ENCODE data around the gene SMARCB1. TPM values are rescaled to one million over a fixed set of nuclear protein-coding genes. Genes with fewer than 3 reads are reported as not detected.

SMARCB1 gene
- total and polyA plus RNA-seq, 2 donors (not counting 3 experiments of a cell fraction or from before 2014, with no cell fraction given): 113 to 148 TPM

DNA sequence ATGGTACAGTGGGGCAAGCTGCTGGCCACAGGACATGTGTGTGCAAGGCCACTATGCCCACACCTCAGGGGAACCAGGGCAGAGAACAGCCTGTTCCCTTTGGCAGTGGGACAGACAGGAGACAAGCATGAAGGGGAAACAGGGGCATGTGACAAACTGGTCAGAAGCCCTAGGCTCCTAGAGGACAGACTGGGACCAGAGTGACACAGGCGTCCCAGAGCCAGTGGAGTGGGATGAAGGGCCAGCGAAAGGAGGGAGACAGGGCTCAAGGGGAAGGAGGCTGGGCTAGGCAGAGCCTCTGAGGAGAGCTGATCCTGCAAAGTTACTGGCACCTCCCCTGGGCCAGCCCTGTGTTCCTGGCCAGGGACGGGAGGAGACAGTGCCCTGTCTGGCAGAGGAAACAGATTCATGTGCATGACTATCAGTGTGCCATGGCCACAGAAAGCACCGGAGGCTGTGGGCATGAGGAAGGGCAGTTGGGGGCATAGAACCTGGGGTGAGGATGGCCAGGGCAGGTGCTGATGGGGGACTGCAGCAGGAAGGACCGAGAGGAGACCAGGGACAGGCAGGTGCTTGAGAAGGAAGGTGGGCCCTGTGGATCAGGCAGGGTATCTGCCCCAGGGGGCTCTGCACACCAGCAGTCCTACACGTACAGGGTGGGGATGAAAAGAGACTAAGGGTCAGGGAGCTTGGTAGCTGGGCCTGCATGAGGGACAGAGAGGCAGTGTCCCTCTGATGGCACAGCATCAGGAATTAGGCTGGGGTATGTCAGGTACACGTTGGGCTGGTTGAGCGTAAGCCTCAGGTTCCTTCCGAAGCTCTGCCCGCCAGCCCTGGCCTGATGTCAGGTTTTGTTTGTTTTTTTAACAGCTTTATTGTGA, 42.3 kb downstream of the SMARCB1 start:
- intact Hi-C loops (cut with micrococcal nuclease) (no loop called here), dilution Hi-C loops (cut with MboI; ENCODE audit: extremely low pct_ligation_motif_present, low sequenced_read_pairs) (no loop called here)
- H3K27me3 ChIP-seq (ENCODE audit: control insufficient read depth in 2 of 2, insufficient read depth in 2 of 2, low read length in 2 of 2): no peaks in the 10 kb centered on the region
- H4K20me1 ChIP-seq (replicated peaks; ENCODE audit: control insufficient read depth, extremely low read depth, insufficient read depth, low read length): no peaks in the 10 kb centered on the region
- no peaks in the 10 kb centered on the region for H3K9me3 ChIP-seq (replicated peaks; ENCODE audit: control insufficient read depth, insufficient read depth, low read length)
- H3K4me2 ChIP-seq (ENCODE audit: insufficient read depth, low read length): no peak overlapping the region
- TF ChIP-seq CTCF (IDR thresholded peaks at IDR 0.05; ENCODE audit: extremely low read depth in 1 of 2, insufficient read depth in 1 of 2, low read depth in 1 of 2, low read length in 2 of 2) (no peak), JUN (IDR thresholded peaks at IDR 0.05; ENCODE audit: borderline replicate concordance, insufficient read depth, insufficient read length, low read depth) (no peak), POLR2AphosphoS5 (IDR thresholded peaks at IDR 0.05; ENCODE audit: insufficient read depth, low read depth, low read length) (no peak), GATA2 (IDR thresholded peaks at IDR 0.05; ENCODE audit: insufficient read depth, insufficient read length, low read depth, low read length) (no peak)
- TF ChIP-seq, protein P1, sequence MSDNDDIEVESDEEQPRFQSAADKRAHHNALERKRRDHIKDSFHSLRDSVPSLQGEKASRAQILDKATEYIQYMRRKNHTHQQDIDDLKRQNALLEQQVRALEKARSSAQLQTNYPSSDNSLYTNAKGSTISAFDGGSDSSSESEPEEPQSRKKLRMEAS (IDR thresholded peaks at IDR 0.05; ENCODE audit: insufficient read depth, insufficient read length): no peak
- BruUV-seq (replicated peaks): no TSS peak
- no peak for FAIRE-seq
- H3K4me1 ChIP-seq (ENCODE audit: control insufficient read depth, extremely low read depth, insufficient read depth, low read length): no peaks in the 10 kb centered on the region
- H3K27ac ChIP-seq (ENCODE audit: insufficient read depth, low read depth, low read length): no peak overlapping the region
- H3K79me2 ChIP-seq (ENCODE audit: control insufficient read depth, insufficient read depth, low read length): no peaks in the 10 kb centered on the region
- no peak for DNase-seq (ENCODE audit: low read depth, low spot score)
- H3K36me3 ChIP-seq (ENCODE audit: control insufficient read depth in 2 of 2, extremely low read depth in 1 of 2, insufficient read depth in 2 of 2, low read length in 2 of 2): peaks cover 19 to 56% of the 10 kb centered on the region in 2 experiments
- H3K9me1 ChIP-seq (replicated peaks; ENCODE audit: control insufficient read depth, extremely low read depth, insufficient read depth, low read length): no peaks in the 10 kb centered on the region
- ChIA-PET CTCF (interaction anchor here (0.6 to 1.8 kb wide), 4 partner anchors 17 to 58 kb away, joined by 4 to 5 read pairs (median 5); no protein-coding TSS in a partner anchor), POLR2A (no interaction called here)
- no peak overlapping the region for H3K9ac ChIP-seq (replicated peaks; ENCODE audit: extremely low read depth, insufficient read depth, low read length)
- no peak overlapping the region for H3K4me3 ChIP-seq (replicated peaks in 1 of 3; ENCODE audit: insufficient read depth in 1 of 3, low read depth in 1 of 3, low read length in 3 of 3)
- H2AFZ ChIP-seq (ENCODE audit: low read depth, low read length): no peak overlapping the region

Measured in endothelial cell of umbilical vein (primary cell).